DOHH2 (cell line): ENCODE data around the gene VASH1.

Experiments used
- H3F3A ChIP-seq: fragments of 200-600 bp; sonication (generic), shearing (Covaris generic); 2 replicates; pipeline ENCODE4 v1.6.0; 2016; ENCODE audit warnings: antibody characterized with exemption, mild to moderate bottlenecking; ENCODE audit not compliant: control insufficient read depth, insufficient read depth
- H3K27ac ChIP-seq: fragments of 200-600 bp; sonication (generic); 2 replicates; pipeline ENCODE4 v1.5.1; 2014; ENCODE audit warnings: low read depth, mild to moderate bottlenecking, low read length, moderate library complexity
- H3K27me3 ChIP-seq: fragments of 200-600 bp; sonication (generic); 2 replicates; pipeline ENCODE4 v1.6.1; 2014; ENCODE audit warnings: mild to moderate bottlenecking, low read length, mixed read lengths; ENCODE audit not compliant: control insufficient read depth
- H3K36me3 ChIP-seq: fragments of 200-600 bp; sonication (generic); 2 replicates; pipeline ENCODE4 v1.6.1; 2014; ENCODE audit warnings: mild to moderate bottlenecking, low read length, moderate library complexity, mixed read lengths; ENCODE audit not compliant: control insufficient read depth
- H3K4me1 ChIP-seq: fragments of 200-600 bp; sonication (generic); 2 replicates; pipeline ENCODE4 v1.6.1; 2014; ENCODE audit warnings: mild to moderate bottlenecking, low read length, mixed read lengths; ENCODE audit not compliant: control insufficient read depth
- H3K4me2 ChIP-seq: fragments of 200-600 bp; sonication (generic); 2 replicates; pipeline ENCODE4 v1.6.0; 2014; ENCODE audit warnings: mild to moderate bottlenecking, low read length, moderate library complexity
- H3K4me3 ChIP-seq: fragments of 200-600 bp; sonication (generic); 2 replicates; pipeline ENCODE4 v1.5.1; 2014; ENCODE audit warnings: mild to moderate bottlenecking, low read length, mixed read lengths
- H3K79me2 ChIP-seq: fragments of 200-600 bp; sonication (generic); 2 replicates; pipeline ENCODE4 v1.6.1; 2014; ENCODE audit warnings: mild to moderate bottlenecking, low read length, mixed read lengths; ENCODE audit not compliant: control insufficient read depth
- H3K9me2 ChIP-seq: fragments of 200-600 bp; sonication (generic); replicated peaks from 2 replicates; pipeline ENCODE4 v1.6.1; 2014; ENCODE audit warnings: mild to moderate bottlenecking, low read length, mixed read lengths; ENCODE audit not compliant: control insufficient read depth
- H3K9me3 ChIP-seq: fragments of 200-600 bp; sonication (generic); 2 replicates; pipeline ENCODE4 v1.6.1; 2014; ENCODE audit warnings: antibody characterized with exemption, low read length, mixed read lengths; ENCODE audit not compliant: control insufficient read depth, insufficient read depth
- H4K20me1 ChIP-seq: fragments of 200-600 bp; sonication (generic); 2 replicates; pipeline ENCODE4 v1.6.0; 2014; ENCODE audit warnings: low read depth, mild to moderate bottlenecking, antibody characterized with exemption, low read length, moderate library complexity; ENCODE audit not compliant: control insufficient read depth, insufficient read depth
- EZH2phosphoT487 ChIP-seq: fragments of 200-600 bp; sonication (generic); IDR thresholded peaks from 2 replicates; pipeline ENCODE4 v1.6.1; 2017; ENCODE audit warnings: borderline replicate concordance, mild to moderate bottlenecking, antibody characterized with exemption, low read length, moderate library complexity, mixed read lengths
- TF ChIP-seq, protein P1 (sequence below): fragments of 200-600 bp; sonication (generic); IDR thresholded peaks from one replicate; pipeline ENCODE4 v1.5.1; 2014; ENCODE audit warnings: antibody characterized with exemption, mild to moderate bottlenecking, low read depth, low read length; ENCODE audit not compliant: poor library complexity, severe bottlenecking

Gene VASH1

GRCh38 chr14:76811561-76811960 is 50.3 kb downstream of the VASH1 start:
- H3K27ac ChIP-seq: no peak overlapping the region
- peak overlapping the region; percentile 91 for H3K4me3 ChIP-seq
- TF ChIP-seq, protein P1, sequence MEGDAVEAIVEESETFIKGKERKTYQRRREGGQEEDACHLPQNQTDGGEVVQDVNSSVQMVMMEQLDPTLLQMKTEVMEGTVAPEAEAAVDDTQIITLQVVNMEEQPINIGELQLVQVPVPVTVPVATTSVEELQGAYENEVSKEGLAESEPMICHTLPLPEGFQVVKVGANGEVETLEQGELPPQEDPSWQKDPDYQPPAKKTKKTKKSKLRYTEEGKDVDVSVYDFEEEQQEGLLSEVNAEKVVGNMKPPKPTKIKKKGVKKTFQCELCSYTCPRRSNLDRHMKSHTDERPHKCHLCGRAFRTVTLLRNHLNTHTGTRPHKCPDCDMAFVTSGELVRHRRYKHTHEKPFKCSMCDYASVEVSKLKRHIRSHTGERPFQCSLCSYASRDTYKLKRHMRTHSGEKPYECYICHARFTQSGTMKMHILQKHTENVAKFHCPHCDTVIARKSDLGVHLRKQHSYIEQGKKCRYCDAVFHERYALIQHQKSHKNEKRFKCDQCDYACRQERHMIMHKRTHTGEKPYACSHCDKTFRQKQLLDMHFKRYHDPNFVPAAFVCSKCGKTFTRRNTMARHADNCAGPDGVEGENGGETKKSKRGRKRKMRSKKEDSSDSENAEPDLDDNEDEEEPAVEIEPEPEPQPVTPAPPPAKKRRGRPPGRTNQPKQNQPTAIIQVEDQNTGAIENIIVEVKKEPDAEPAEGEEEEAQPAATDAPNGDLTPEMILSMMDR: no peak
- no peak for TF ChIP-seq EZH2phosphoT487
- peaks cover 28% of the 10 kb centered on the region for H3K36me3 ChIP-seq
- H3F3A ChIP-seq: no peaks in the 10 kb centered on the region
- peak overlapping the region; percentile 94 for H3K4me2 ChIP-seq
- no peaks in the 10 kb centered on the region for H3K27me3 ChIP-seq
- H3K9me2 ChIP-seq: no peaks in the 10 kb centered on the region
- H4K20me1 ChIP-seq: no peaks in the 10 kb centered on the region
- H3K9me3 ChIP-seq: no peaks in the 10 kb centered on the region
- peaks cover 30% of the 10 kb centered on the region for H3K79me2 ChIP-seq
- H3K4me1 ChIP-seq: peaks cover 20% of the 10 kb centered on the region

DNA sequence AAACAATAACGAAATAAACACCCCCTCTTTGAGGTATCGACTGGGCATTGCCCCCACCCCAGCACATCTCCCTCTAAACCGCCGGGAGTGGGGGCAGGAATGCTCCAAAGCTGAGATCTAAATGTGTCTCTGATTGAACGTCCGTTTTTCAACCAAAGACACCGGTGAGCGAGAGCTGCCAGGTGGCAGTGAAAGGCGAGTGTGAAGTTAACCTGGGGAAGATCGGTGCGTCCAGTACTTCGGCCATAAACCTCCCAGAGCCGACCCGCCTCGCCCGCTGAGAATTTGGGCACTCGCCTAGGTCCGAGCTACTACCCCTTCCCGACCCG is 50.8 kb downstream of the VASH1 start:
- no peaks in the 10 kb centered on the region for H3K9me2 ChIP-seq
- 0 out of 2 replicates have a peak overlapping the region, but pooled peaks have one; percentile 24 for H3K27ac ChIP-seq
- H3K4me2 ChIP-seq: peak overlapping the region; percentile 94
- H3K4me3 ChIP-seq: peak overlapping the region; percentile 91
- no peaks in the 10 kb centered on the region for H3F3A ChIP-seq
- peaks cover 30% of the 10 kb centered on the region for H3K79me2 ChIP-seq
- H4K20me1 ChIP-seq: no peaks in the 10 kb centered on the region
- no peaks in the 10 kb centered on the region; the same call in 1 of the 2 replicates for H3K27me3 ChIP-seq
- H3K9me3 ChIP-seq: no peaks in the 10 kb centered on the region
- no peak for TF ChIP-seq EZH2phosphoT487
- TF ChIP-seq, protein P1: no peak
- H3K36me3 ChIP-seq: peaks cover 23% of the 10 kb centered on the region
- H3K4me1 ChIP-seq: peaks cover 20% of the 10 kb centered on the region

GRCh38 chr14:76812422-76813383 is 51.4 kb downstream of the VASH1 start, which contains the start of gene ANGEL1:
ANGEL1 (minus strand) TSS chr14:76812882; CDS start chr14:76812827, 55 bp downstream.
- Histone ChIP-seq H3F3A (no peaks in the 10 kb centered on the region), H3K36me3 (peaks cover 16% of the 10 kb centered on the region), H3K79me2 (peaks cover 30% of the 10 kb centered on the region), H3K27me3 (peaks cover 6% of the 10 kb centered on the region), H3K4me1 (peaks cover 20% of the 10 kb centered on the region), H4K20me1 (no peaks in the 10 kb centered on the region), H3K4me2 (peak within 1 kb of the TSS; percentile 94), H3K4me3 (peak within 1 kb of the TSS; percentile 91), H3K9me3 (no peaks in the 10 kb centered on the region), H3K9me2 (no peaks in the 10 kb centered on the region), H3K27ac (peak within 1 kb of the TSS; percentile 24; the same call in 1 of the 2 replicates)
- TF ChIP-seq EZH2phosphoT487: no peak
- TF ChIP-seq, protein P1: no peak
